GM21423 (cell line): ENCODE data around the gene BRIP1.
"Not testable (repeated sequence)": the region's sequence is repeated elsewhere in the genome, so short reads cannot be mapped to it uniquely, and the experiment has no call there.

Source experiments
- ATAC-seq: cut with Tn5 transposase; IDR thresholded peaks from one replicate; pipeline ENCODE4 v1.9.1; 2021; ENCODE audit warnings: mild to moderate bottlenecking, moderate library complexity; ENCODE audit not compliant: unreplicated experiment

Gene BRIP1

DNA sequence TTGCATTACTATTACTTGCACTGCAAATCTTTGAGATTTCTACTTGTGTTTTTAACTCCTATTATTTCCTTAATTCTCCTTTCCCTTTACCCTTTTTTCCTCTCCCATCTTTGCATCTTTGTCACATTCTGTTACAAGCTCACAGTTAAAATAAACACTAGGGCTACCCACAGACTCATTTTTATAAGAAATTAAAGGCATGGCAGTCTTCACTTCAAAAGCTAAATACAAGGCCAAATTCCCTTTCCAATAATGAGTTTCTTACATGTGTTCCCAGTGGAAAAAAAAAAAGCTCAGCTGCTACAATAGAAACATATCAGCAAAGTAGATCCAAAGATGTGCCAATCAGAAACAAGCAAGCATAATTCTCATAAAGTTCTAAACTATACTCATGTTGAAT lies 3.7 kb upstream of the BRIP1 start:
- ATAC-seq = no peak

GRCh38 chr17:61863801-61864126 lies 436 bp upstream of the BRIP1 start:
- ATAC-seq = peak; percentile 10

DNA sequence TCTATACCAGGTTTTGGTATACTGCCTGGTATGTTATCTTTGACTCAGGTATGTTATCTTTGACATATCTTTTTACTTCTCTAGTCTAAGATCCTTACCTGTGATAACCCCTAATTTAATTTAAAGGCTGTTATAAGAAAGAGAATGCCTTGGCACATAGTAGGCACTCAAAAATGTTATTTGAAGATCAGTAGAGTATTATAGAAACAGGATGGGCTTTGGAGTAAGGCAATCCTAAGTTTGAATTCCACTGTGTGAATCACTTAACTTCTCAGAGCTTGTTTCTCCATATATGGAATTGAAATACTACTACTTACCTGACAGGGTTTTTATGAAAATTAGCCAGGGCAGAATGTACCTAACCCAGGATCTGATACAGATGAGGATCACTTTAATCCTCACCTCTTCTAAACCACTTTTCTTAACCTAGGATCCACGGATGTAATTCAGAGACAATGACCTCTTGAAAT lies 1.2 kb downstream of the BRIP1 start:
- ATAC-seq = no peak

- not testable (repeated sequence) for ATAC-seq
These were observed 2.9 kb downstream of the BRIP1 start for GRCh38 chr17:61860397-61860796.

DNA sequence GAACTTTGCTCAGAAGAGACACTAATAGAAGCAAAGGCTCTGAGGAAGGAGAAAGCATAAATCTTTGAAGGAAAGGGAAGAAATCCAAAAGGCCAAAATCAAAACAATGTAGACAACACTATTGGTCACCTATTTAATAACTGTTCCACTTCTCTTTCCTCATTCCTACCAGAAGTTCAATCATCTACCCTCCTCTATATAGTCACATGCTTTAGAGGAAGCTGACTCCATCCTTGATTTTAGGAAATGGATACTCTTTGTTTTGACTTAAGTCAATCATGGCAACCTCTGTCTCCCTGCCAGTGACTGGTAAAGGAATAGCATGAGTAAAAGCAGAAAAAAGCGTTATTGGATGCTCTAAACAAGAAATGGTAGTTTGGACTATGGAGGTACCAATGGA lies 7.3 kb downstream of the BRIP1 start:
- ATAC-seq = no peak

- ATAC-seq = no peak
These were observed 10.5 kb downstream of the BRIP1 start for GRCh38 chr17:61852857-61853256.

DNA sequence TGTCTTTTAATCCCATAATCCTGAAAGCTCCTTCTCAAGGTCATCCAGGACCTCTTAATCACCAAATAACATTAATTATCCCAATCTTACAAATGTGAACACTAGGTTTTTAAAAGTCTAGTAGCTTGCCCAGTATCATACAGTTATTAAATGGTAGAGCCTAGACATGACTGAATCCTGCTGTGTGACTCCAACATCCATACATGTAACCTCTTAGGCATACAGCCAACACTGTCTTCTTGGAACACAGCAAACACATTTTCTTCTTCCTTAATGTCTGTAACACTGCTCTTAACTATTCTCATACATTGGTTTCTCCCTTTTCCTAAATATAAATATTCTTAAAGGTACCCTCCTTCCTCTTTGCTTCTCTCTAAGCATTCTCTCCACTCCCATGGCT lies 13.7 kb downstream of the BRIP1 start:
- no peak for ATAC-seq

GRCh38 chr17:61848896-61849295 lies 14.4 kb downstream of the BRIP1 start:
- ATAC-seq = no peak

- no peak for ATAC-seq
These were observed 15.1 kb downstream of the BRIP1 start for GRCh38 chr17:61848247-61848646.

DNA sequence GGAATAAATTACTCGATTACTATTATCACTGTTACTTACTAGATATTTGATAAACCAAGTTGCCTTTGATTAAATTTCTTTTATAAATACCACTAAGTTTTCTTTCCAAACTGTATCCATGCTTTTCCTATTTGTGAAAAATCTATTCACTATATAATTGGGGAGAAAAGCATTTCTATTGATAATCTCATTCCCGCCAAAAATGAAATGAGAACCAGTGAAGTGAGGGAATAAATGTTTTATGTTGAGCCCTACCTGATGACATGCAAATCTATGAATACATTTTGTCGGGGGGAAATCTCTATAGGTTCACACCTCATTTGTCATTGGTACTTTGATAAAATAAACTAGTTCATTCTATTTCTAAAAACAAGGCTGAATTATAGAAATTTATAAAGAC lies 15.7 kb downstream of the BRIP1 start:
- ATAC-seq = no peak

- no peak for ATAC-seq
These were observed 16.5 kb downstream of the BRIP1 start for GRCh38 chr17:61846761-61847375.

- no peak for ATAC-seq
These were observed 17.2 kb downstream of the BRIP1 start for GRCh38 chr17:61846088-61846487.

GRCh38 chr17:61843435-61843834 lies 19.9 kb downstream of the BRIP1 start:
- no peak for ATAC-seq

DNA sequence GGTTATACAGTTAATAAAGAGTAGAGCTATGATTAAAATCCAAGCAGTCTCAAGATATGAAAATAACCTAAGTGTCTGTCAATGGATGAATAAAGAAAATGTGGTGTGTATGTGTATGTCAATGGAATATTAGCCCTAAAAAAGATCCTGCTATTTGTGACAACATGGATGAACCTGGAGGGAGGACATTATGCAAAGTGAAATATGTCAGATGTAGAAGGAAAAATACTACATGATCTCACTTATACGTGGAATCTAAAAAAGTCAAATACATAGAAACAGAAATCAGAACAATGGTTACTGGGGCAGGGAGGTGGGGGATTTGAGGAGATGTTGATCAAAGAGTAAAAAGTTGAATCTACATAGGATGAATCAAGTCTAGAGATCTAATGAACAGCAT lies 20.4 kb downstream of the BRIP1 start:
- ATAC-seq = no peak

GRCh38 chr17:61839300-61839786 lies 24.0 kb downstream of the BRIP1 start:
- no peak for ATAC-seq

GRCh38 chr17:61837175-61838051 lies 25.9 kb downstream of the BRIP1 start:
- ATAC-seq = no peak

GRCh38 chr17:61836266-61837174 lies 26.8 kb downstream of the BRIP1 start:
- ATAC-seq = no peak

- no peak for ATAC-seq
These were observed 27.7 kb downstream of the BRIP1 start for GRCh38 chr17:61835606-61836005.

DNA sequence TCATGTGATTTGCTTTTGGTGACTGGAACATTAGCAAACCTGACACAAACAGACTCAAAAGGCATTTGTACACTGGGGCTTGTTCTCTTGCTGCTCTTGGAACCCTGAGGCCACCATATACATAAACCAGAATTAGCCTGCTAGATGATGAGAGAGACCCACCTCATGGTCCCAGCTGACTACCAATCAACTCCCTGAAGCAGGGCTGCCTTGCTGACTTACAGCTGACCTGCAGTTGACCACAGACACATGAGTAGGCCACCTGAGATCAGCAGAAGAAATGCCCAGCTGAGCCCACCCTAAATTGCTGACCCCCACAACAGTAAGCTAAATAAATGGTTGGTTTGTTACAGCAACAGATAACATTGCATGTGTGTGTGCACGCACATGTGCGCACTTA lies 28.7 kb downstream of the BRIP1 start:
- ATAC-seq = no peak

DNA sequence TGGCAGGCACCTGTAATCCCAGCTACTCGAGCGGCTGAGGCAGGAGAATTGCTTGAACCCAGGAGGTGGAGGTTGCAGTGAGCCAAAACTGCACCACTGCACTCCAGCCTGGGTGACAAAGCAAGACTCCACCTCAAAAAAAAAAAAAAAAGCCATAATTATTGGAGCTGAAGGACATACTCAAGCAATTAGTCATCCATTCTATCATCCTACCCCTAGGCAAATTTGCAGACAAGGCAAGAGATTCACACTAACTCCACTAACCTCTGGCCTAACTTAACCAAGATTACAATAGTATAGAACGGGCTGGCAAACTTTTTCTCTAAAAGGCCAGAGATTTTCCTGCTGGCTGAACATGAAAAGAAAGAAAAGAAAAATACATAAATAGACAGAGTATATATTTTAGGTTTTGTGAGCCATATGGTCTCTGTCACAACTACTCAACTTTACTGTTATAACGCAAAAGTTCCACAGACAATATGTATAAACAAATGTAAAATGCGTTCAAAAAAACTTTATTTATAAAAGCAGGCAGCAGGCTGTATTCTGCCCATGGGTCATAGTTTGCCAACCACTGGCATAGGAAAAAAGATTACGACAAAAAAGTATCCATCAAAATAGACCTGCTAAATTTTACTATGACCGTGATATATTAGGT lies 29.7 kb downstream of the BRIP1 start:
- ATAC-seq = no peak

GRCh38 chr17:61832463-61832862 lies 30.9 kb downstream of the BRIP1 start:
- ATAC-seq = no peak
